Measurements from ENCODE around the gene HMGN2.

- TF ChIP-seq, protein P1, sequence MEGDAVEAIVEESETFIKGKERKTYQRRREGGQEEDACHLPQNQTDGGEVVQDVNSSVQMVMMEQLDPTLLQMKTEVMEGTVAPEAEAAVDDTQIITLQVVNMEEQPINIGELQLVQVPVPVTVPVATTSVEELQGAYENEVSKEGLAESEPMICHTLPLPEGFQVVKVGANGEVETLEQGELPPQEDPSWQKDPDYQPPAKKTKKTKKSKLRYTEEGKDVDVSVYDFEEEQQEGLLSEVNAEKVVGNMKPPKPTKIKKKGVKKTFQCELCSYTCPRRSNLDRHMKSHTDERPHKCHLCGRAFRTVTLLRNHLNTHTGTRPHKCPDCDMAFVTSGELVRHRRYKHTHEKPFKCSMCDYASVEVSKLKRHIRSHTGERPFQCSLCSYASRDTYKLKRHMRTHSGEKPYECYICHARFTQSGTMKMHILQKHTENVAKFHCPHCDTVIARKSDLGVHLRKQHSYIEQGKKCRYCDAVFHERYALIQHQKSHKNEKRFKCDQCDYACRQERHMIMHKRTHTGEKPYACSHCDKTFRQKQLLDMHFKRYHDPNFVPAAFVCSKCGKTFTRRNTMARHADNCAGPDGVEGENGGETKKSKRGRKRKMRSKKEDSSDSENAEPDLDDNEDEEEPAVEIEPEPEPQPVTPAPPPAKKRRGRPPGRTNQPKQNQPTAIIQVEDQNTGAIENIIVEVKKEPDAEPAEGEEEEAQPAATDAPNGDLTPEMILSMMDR (IDR thresholded peaks at IDR 0.05; ENCODE audit: low read depth, low read length, missing input control), result no peak
- TF ChIP-seq JUND (IDR thresholded peaks at IDR 0.05) (no peak), YY1 (IDR thresholded peaks at IDR 0.05) (no peak), GABPA (IDR thresholded peaks at IDR 0.05 in 1 of 2, conservative IDR thresholded peaks at IDR 0.05 in 1 of 2) (no peak), EGR1 (IDR thresholded peaks at IDR 0.05; ENCODE audit: low read depth in 2 of 2) (no peak), RAD21 (IDR thresholded peaks at IDR 0.05) (no peak), SP1 (IDR thresholded peaks at IDR 0.05) (no peak), HNF4A (conservative IDR thresholded peaks at IDR 0.05) (no peak), RXRA (IDR thresholded peaks at IDR 0.05) (no peak), FOXA1 (IDR thresholded peaks at IDR 0.05) (no peak), TAF1 (conservative IDR thresholded peaks at IDR 0.05) (no peak), ZBTB33 (IDR thresholded peaks at IDR 0.05) (no peak)
- TF ChIP-seq, protein P2, sequence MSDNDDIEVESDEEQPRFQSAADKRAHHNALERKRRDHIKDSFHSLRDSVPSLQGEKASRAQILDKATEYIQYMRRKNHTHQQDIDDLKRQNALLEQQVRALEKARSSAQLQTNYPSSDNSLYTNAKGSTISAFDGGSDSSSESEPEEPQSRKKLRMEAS (IDR thresholded peaks at IDR 0.05), result no peak
Observed at GRCh38 chr1:26517766-26518049, 45.5 kb downstream of the HMGN2 start.

All from liver (tissue), 3 donors.